ENCODE data around the gene GAREM1. TPM values are rescaled to one million over a fixed set of nuclear protein-coding genes. Genes with fewer than 3 reads are reported as not detected.

The GAREM1 gene
- total and polyA plus RNA-seq, 9 of the 15 experiments (the other 6 are each of a cell fraction or from before 2014, with no cell fraction given), result 0.03 to 0.33 (median 0.07) TPM; not detected in 1

GRCh38 chr18:32507093-32507492, 36.4 kb upstream of the GAREM1 start:
- DNase-seq (ENCODE audit: extremely low read depth in 1 of 4, low spot score in 3 of 4) (no peak), FAIRE-seq (no peak), ATAC-seq (no peak)
- TF ChIP-seq NRF1 (conservative IDR thresholded peaks at IDR 0.05 in 1 of 2, IDR thresholded peaks at IDR 0.05 in 1 of 2) (no peak), ZKSCAN8 (CRISPR knock-in tag; IDR thresholded peaks at IDR 0.05) (no peak)
- Histone ChIP-seq H3K4me3 (no peak overlapping the region), H3K36me3 (ENCODE audit: control insufficient read depth, insufficient read depth, low read length) (no peaks in the 10 kb centered on the region), H3K27me3 (ENCODE audit: control insufficient read depth in 2 of 2, insufficient read depth in 2 of 2, low read length in 2 of 2) (no peaks in the 10 kb centered on the region), H3K4me1 (replicated peaks in 1 of 2; ENCODE audit: control insufficient read depth in 2 of 2, insufficient read depth in 2 of 2, low read length in 2 of 2) (no peaks in the 10 kb centered on the region), H3K9ac (ENCODE audit: insufficient read depth in 1 of 2, low read depth in 2 of 2, low read length in 2 of 2) (no peak overlapping the region), H4K20me1 (replicated peaks; ENCODE audit: control insufficient read depth, insufficient read depth, low read length) (no peaks in the 10 kb centered on the region), H3K27ac (ENCODE audit: extremely low read depth, low read depth, low read length) (no peak overlapping the region), H3K4me2 (ENCODE audit: insufficient read depth, low read length) (no peak overlapping the region), H3K9me3 (replicated peaks; ENCODE audit: control insufficient read depth, insufficient read depth, low read depth, low read length) (no peaks in the 10 kb centered on the region), H3K79me2 (ENCODE audit: control insufficient read depth, insufficient read depth, low read length) (no peaks in the 10 kb centered on the region), H3K9me1 (ENCODE audit: control insufficient read depth, insufficient read depth, low read length) (no peaks in the 10 kb centered on the region), H2AFZ (ENCODE audit: low read depth, low read length) (no peak overlapping the region)
- ChIA-PET CTCF (ENCODE audit: low intra/inter-chr PET ratio) (no interaction called here), POLR2A (no interaction called here)
- WGBS (ENCODE audit: insufficient coverage, low coverage, missing lambda C conversion rate), result 0% methylated on average over 1 of the region's 1 CpG
- BruUV-seq (replicated peaks), result no TSS peak
- intact Hi-C loops (cut with micrococcal nuclease), result no loop called here
- in situ Hi-C loops (cut with MboI), result no loop called here

- H3K79me2 ChIP-seq (ENCODE audit: control insufficient read depth, insufficient read depth, low read length), result no peaks in the 10 kb centered on the region
- FAIRE-seq, result no peak
- no peak for DNase-seq (ENCODE audit: extremely low read depth in 1 of 4, low spot score in 3 of 4)
- no peak for TF ChIP-seq PREB (CRISPR knock-in tag; IDR thresholded peaks at IDR 0.05)
- TF ChIP-seq HNRNPUL1 (IDR thresholded peaks at IDR 0.05; ENCODE audit: low read length), result no peak
- no peak for TF ChIP-seq TCF15 (CRISPR knock-in tag; IDR thresholded peaks at IDR 0.05)
- TF ChIP-seq ZNF695 (CRISPR knock-in tag; IDR thresholded peaks at IDR 0.05), result no peak
- H3K4me3 ChIP-seq, result no peak overlapping the region
- intact Hi-C loops (cut with micrococcal nuclease), result no loop called here
- H3K4me2 ChIP-seq (ENCODE audit: insufficient read depth, low read length), result no peak overlapping the region
- no peaks in the 10 kb centered on the region for H3K4me1 ChIP-seq (replicated peaks in 1 of 2; ENCODE audit: control insufficient read depth in 2 of 2, insufficient read depth in 2 of 2, low read length in 2 of 2)
- CTCF ChIA-PET (ENCODE audit: low intra/inter-chr PET ratio), result no interaction called here
- H3K9me3 ChIP-seq (replicated peaks; ENCODE audit: control insufficient read depth, insufficient read depth, low read depth, low read length), result no peaks in the 10 kb centered on the region
- no peaks in the 10 kb centered on the region for H3K36me3 ChIP-seq (ENCODE audit: control insufficient read depth, insufficient read depth, low read length)
- in situ Hi-C loops (cut with MboI), result no loop called here
- no peaks in the 10 kb centered on the region for H3K27me3 ChIP-seq (ENCODE audit: control insufficient read depth in 2 of 2, insufficient read depth in 2 of 2, low read length in 2 of 2)
- H3K27ac ChIP-seq (ENCODE audit: extremely low read depth, low read depth, low read length), result no peak overlapping the region
- H4K20me1 ChIP-seq (replicated peaks; ENCODE audit: control insufficient read depth, insufficient read depth, low read length), result no peaks in the 10 kb centered on the region
- H2AFZ ChIP-seq (ENCODE audit: low read depth, low read length), result no peak overlapping the region
- no peak for ATAC-seq
- no TSS peak for BruUV-seq (replicated peaks)
- no peak overlapping the region for H3K9ac ChIP-seq (ENCODE audit: insufficient read depth in 1 of 2, low read depth in 2 of 2, low read length in 2 of 2)
- WGBS (ENCODE audit: insufficient coverage, low coverage, missing lambda C conversion rate), result 0% methylated on average over 4 of the region's 4 CpGs
- POLR2A ChIA-PET, result no interaction called here
- H3K9me1 ChIP-seq (ENCODE audit: control insufficient read depth, insufficient read depth, low read length), result no peaks in the 10 kb centered on the region
Measured at GRCh38 chr18:32502014-32502413, 31.3 kb upstream of the GAREM1 start.
